A549 (cell line): Measurements from ENCODE around the gene SCNN1A. TPM values are rescaled to one million over a fixed set of nuclear protein-coding genes. Genes with fewer than 3 reads are reported as not detected.
A peak's percentile ranks its signal among the peaks of the same experiment; 100 is the strongest.

ENCODE experiments used
- ATAC-seq, 2 experiments: fragments of 200-7000 bp in 1 of 2; fragments of >200 bp in 1 of 2; cut with Nextera tagmentation in 1 of 2; cut with Tn5 transposase in 1 of 2; 3 replicates each; pipeline versions ENCODE4 v1.8.0 to v1.9.1; 2018 to 2020; ENCODE audit warnings: mild to moderate bottlenecking in 1 of 2, moderate library complexity in 1 of 2
- CTCF ChIA-PET: fragments of 300-600 bp; sonication (Branson Sonifier 250); formaldehyde crosslinking; extraction: SDS; loops from one replicate; lab custom pipeline; 2021; ENCODE audit warnings: antibody characterized with exemption, inconsistent platforms; lab: Yijun Ruan, JAX
- POLR2A ChIA-PET: fragments of 350-600 bp; formaldehyde crosslinking; extraction: SDS; loops from one replicate; lab custom pipeline; 2021; ENCODE audit warnings: antibody characterized with exemption, inconsistent platforms; lab: Yijun Ruan, JAX
- DNase-seq, 2 experiments: peaks; one replicate each; pipeline versions ENCODE4 v3.0.0 to v3.0.0-alpha.2; 2011 to 2016; ENCODE audit warnings: low read depth in 1 of 2, low spot score in 1 of 2
- FAIRE-seq: peaks from 2 replicates; lab custom pipeline; 2011; peaks lifted over from hg19 to GRCh38; lab: Jason Lieb, UNC
- H3K27ac ChIP-seq, 2 experiments: fragments of >200 bp; sonication (Bioruptor Twin); formaldehyde crosslinking; 3 replicates each; pipeline ENCODE4 v1.5.1; 2016 to 2017
- H3K4me1 ChIP-seq: fragments of >200 bp; sonication (Bioruptor Twin); formaldehyde crosslinking; 3 replicates; pipeline ENCODE4 v1.6.1; 2016
- H3K4me2 ChIP-seq: fragments of >200 bp; sonication (Bioruptor Twin); formaldehyde crosslinking; 3 replicates; pipeline ENCODE4 v1.6.1; 2016
- H3K4me3 ChIP-seq: fragments of >200 bp; sonication (Bioruptor Twin); formaldehyde crosslinking; 3 replicates; pipeline ENCODE4 v1.5.1; 2016
- H3K9me3 ChIP-seq: fragments of >200 bp; sonication (Bioruptor Twin); formaldehyde crosslinking; 3 replicates; pipeline ENCODE4 v1.6.1; 2016
- CBX8 ChIP-seq: fragments of 200-600 bp; sonication (generic); IDR thresholded peaks from 2 replicates; pipeline ENCODE4 v1.6.1; 2016
- CEBPB ChIP-seq, 2 experiments: fragments of >200 bp in 1 of 2; sonication (Bioruptor Twin) in 1 of 2; formaldehyde crosslinking in 1 of 2; IDR thresholded peaks; 2 replicates each; pipeline ENCODE4 v1.6.1; 2012 to 2016
- CHD4 ChIP-seq: fragments of 200-600 bp; sonication (generic); IDR thresholded peaks from 2 replicates; pipeline ENCODE4 v1.6.1; 2016; ENCODE audit warnings: antibody characterized with exemption, mild to moderate bottlenecking, borderline replicate concordance
- CTCF ChIP-seq: fragments of >200 bp; sonication (Bioruptor Twin); formaldehyde crosslinking; IDR thresholded peaks from 3 replicates; pipeline ENCODE4 v1.5.1; 2016
- E2F6 ChIP-seq: IDR thresholded peaks from 2 replicates; pipeline ENCODE4 v1.6.1; 2012; ENCODE audit warnings: low read depth, borderline replicate concordance
- EHF ChIP-seq: fragments of 250-450 bp; sonication (Bioruptor Pico); IDR thresholded peaks from 2 replicates; pipeline ENCODE4 v1.5.0; 2020; ENCODE audit warnings: mild to moderate bottlenecking
- FOSB ChIP-seq: fragments of 250-450 bp; sonication (Bioruptor Pico); IDR thresholded peaks from 2 replicates; pipeline ENCODE4 v1.5.0; 2020; ENCODE audit warnings: mild to moderate bottlenecking, moderate library complexity
- FOXS1 ChIP-seq: fragments of 250-450 bp; sonication (Bioruptor Pico); IDR thresholded peaks from 2 replicates; pipeline ENCODE4 v1.5.0; 2020; ENCODE audit warnings: mild to moderate bottlenecking, moderate library complexity
- GATA3 ChIP-seq: IDR thresholded peaks from 2 replicates; pipeline ENCODE4 v1.6.1; 2012; ENCODE audit warnings: borderline replicate concordance
- HOXA7 ChIP-seq: fragments of 250-450 bp; sonication (Bioruptor Pico); IDR thresholded peaks from 2 replicates; pipeline ENCODE4 v1.5.0; 2020; ENCODE audit warnings: mild to moderate bottlenecking, moderate library complexity
- HOXB13 ChIP-seq: fragments of 250-450 bp; sonication (Bioruptor Pico); IDR thresholded peaks from 2 replicates; pipeline ENCODE4 v1.5.0; 2020; ENCODE audit warnings: low read depth, mild to moderate bottlenecking, moderate library complexity
- HOXB5 ChIP-seq: fragments of 250-450 bp; sonication (Bioruptor Pico); IDR thresholded peaks from 2 replicates; pipeline ENCODE4 v1.5.0; 2020; ENCODE audit warnings: mild to moderate bottlenecking, moderate library complexity
- JUN ChIP-seq, 2 experiments: fragments of >200 bp; sonication (Bioruptor Twin); formaldehyde crosslinking; IDR thresholded peaks; 2 replicates in 1 of 2; 3 replicates in 1 of 2; pipeline ENCODE4 v1.6.1; 2016 to 2017
- KDM1A ChIP-seq: fragments of 200-600 bp; sonication (generic); IDR thresholded peaks from 2 replicates; pipeline ENCODE4 v1.6.1; 2016; ENCODE audit warnings: low read depth, mild to moderate bottlenecking
- KDM5A ChIP-seq: fragments of 200-600 bp; sonication (generic); IDR thresholded peaks from 2 replicates; pipeline ENCODE4 v1.6.1; 2016; ENCODE audit warnings: antibody characterized with exemption, mild to moderate bottlenecking
- MYC ChIP-seq: IDR thresholded peaks from 2 replicates; pipeline ENCODE4 v1.6.1; 2012; ENCODE audit warnings: mild to moderate bottlenecking, inconsistent platforms, low read length, improper control_type of control experiment, borderline replicate concordance
- NPAS2 ChIP-seq: fragments of 250-450 bp; sonication (Bioruptor Pico); IDR thresholded peaks from 2 replicates; pipeline ENCODE4 v1.8.0; 2022; ENCODE audit warnings: mild to moderate bottlenecking, moderate library complexity, borderline replicate concordance
- PHF8 ChIP-seq: fragments of 200-600 bp; sonication (generic); IDR thresholded peaks from 2 replicates; pipeline ENCODE4 v1.6.1; 2016; ENCODE audit warnings: low read depth, mild to moderate bottlenecking, antibody characterized with exemption, moderate library complexity, borderline replicate concordance
- POLR2A ChIP-seq: IDR thresholded peaks from 2 replicates; pipeline ENCODE4 v1.6.1; 2012; ENCODE audit warnings: mild to moderate bottlenecking, low read length
- RCOR1 ChIP-seq: fragments of 150-350 bp; IDR thresholded peaks from 2 replicates; pipeline ENCODE4 v1.6.1; 2014; ENCODE audit warnings: antibody characterized with exemption, low read length, low read depth
- RNF2 ChIP-seq: fragments of 200-600 bp; sonication (generic); IDR thresholded peaks from 2 replicates; pipeline ENCODE4 v1.6.1; 2016; ENCODE audit warnings: low read depth, mild to moderate bottlenecking, antibody characterized with exemption, moderate library complexity, borderline replicate concordance
- SMC3 ChIP-seq: fragments of >200 bp; sonication (Bioruptor Twin); formaldehyde crosslinking; IDR thresholded peaks from 3 replicates; pipeline ENCODE4 v1.6.1; 2018; ENCODE audit warnings: inconsistent platforms
- SREBF2 ChIP-seq: fragments of 450-650 bp; IDR thresholded peaks from 2 replicates; pipeline ENCODE4 v1.6.1; 2014; ENCODE audit warnings: mild to moderate bottlenecking, moderate library complexity
- TFCP2L1 ChIP-seq: fragments of 250-450 bp; sonication (Bioruptor Pico); IDR thresholded peaks from 2 replicates; pipeline ENCODE4 v1.5.0; 2021; ENCODE audit warnings: mild to moderate bottlenecking
- TP53 ChIP-seq: fragments of 250-450 bp; sonication (Bioruptor Pico); IDR thresholded peaks from 2 replicates; pipeline ENCODE4 v1.5.0; 2021; ENCODE audit warnings: mild to moderate bottlenecking, moderate library complexity
- ZFP36 ChIP-seq: fragments of 450-650 bp; IDR thresholded peaks from 2 replicates; pipeline ENCODE4 v1.6.1; 2014; ENCODE audit warnings: borderline replicate concordance; ENCODE audit not compliant: partially characterized antibody
- WGBS: methylation state at CpG from one replicate; pipeline ENCODE4 v1.1.6; 2017; ENCODE audit errors: missing lambda C conversion rate; 5-methylcytosine and 5-hydroxymethylcytosine counted together
- polyA plus RNA-seq, 4 experiments: library from polyadenylated mRNA; depleted of rRNA in 3 of 4; stranded (reverse); fragments of >200 nt; fragmentation: RNase III in 1 of 4; extraction: RNeasy Plus Mini Kit Qiagen cat#74134 plus additional on column Dnase treatment in 1 of 4; gene quantifications; 2 replicates in 3 of 4; 3 replicates in 1 of 4; pipeline ENCODE4 v1.2.3, GENCODE V29; 2011 to 2017
- TF ChIP-seq, protein P1 (sequence below): IDR thresholded peaks from 2 replicates; pipeline ENCODE4 v1.6.1; 2012
- TF ChIP-seq, protein P2 (sequence below): fragments of 150-350 bp; IDR thresholded peaks from 2 replicates; pipeline ENCODE4 v1.6.1; 2014; ENCODE audit warnings: low read depth, mild to moderate bottlenecking, low read length
- TF ChIP-seq, protein P3 (sequence below): fragments of 250-450 bp; sonication (Bioruptor Pico); IDR thresholded peaks from 2 replicates; pipeline ENCODE4 v1.5.0; 2020; ENCODE audit warnings: low read depth, mild to moderate bottlenecking, moderate library complexity
- TF ChIP-seq, protein P4 (sequence below): fragments of >200 bp; sonication (Bioruptor Twin); formaldehyde crosslinking; IDR thresholded peaks from 3 replicates; pipeline ENCODE4 v1.6.1; 2016

Gene SCNN1A
- polyA plus RNA-seq, 2 of the 4 experiments (the other 2 are of a cell fraction), result 6.0 to 7.0 TPM

- DNase-seq, result no peak
- TF ChIP-seq RNF2 (no peak), FOXS1 (CRISPR knock-in tag) (no peak), HOXB13 (CRISPR knock-in tag) (no peak)
- TF ChIP-seq, protein P1, sequence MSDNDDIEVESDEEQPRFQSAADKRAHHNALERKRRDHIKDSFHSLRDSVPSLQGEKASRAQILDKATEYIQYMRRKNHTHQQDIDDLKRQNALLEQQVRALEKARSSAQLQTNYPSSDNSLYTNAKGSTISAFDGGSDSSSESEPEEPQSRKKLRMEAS, result 0 out of 2 replicates have a peak, but pooled peaks have one; percentile 8
- H3K9me3 ChIP-seq, result no peaks in the 10 kb centered on the region
- peak overlapping the region; percentile 97 to 99 for H3K27ac ChIP-seq
- FAIRE-seq, result no peak
- H3K4me2 ChIP-seq, result peak overlapping the region; percentile 80
- ChIA-PET CTCF (interaction anchor here (0.7 to 24.7 kb wide), 8 partner anchors 10 to 95 kb away, joined by 4 to 705 read pairs (median 6); partner anchors contain the start of genes LTBR and TNFRSF1A), POLR2A (interaction anchor here (0.8 to 7.4 kb wide), 7 partner anchors 10 to 97 kb away, joined by 3 to 141 read pairs (median 17); partner anchors contain the start of genes LTBR, TNFRSF1A and VAMP1)
- no peak overlapping the region for H3K4me3 ChIP-seq
- ATAC-seq, result no peak
- WGBS, result 17% methylated on average over 14 of the region's 14 CpGs
- H3K4me1 ChIP-seq, result peaks cover 96% of the 10 kb centered on the region
These were observed 2.2 kb downstream of the SCNN1A start for GRCh38 chr12:6373022-6373787.

GRCh38 chr12:6372403-6373003 is 2.9 kb downstream of the SCNN1A start:
- H3K4me2 ChIP-seq, result peak overlapping the region; percentile 80
- H3K27ac ChIP-seq, result peak overlapping the region; percentile 97 to 99
- H3K4me3 ChIP-seq, result no peak overlapping the region; the same call in 2 of the 3 replicates
- ATAC-seq (peak; percentile 48 to 57), DNase-seq (peak; percentile 81 to 94), FAIRE-seq (peak; percentile 92)
- peaks cover 96% of the 10 kb centered on the region for H3K4me1 ChIP-seq
- no peaks in the 10 kb centered on the region for H3K9me3 ChIP-seq
- ChIA-PET CTCF (interaction anchor here (0.7 to 24.7 kb wide), 8 partner anchors 8 to 96 kb away, joined by 3 to 705 read pairs (median 4); partner anchors contain the start of genes LTBR and TNFRSF1A), POLR2A (interaction anchor here (1.0 to 7.4 kb wide), 6 partner anchors 9 to 98 kb away, joined by 6 to 141 read pairs (median 17); partner anchors contain the start of genes LTBR, TNFRSF1A and VAMP1)
- WGBS, result 2% methylated on average over 8 of the region's 8 CpGs
- TF ChIP-seq HOXA7 (CRISPR knock-in tag) (no peak), HOXB5 (CRISPR knock-in tag) (no peak; the same call in 1 of the 2 replicates), CEBPB (IDR thresholded peaks at IDR 0.05) (no peak), TP53 (CRISPR knock-in tag) (peak; percentile 31; the same call in 1 of the 2 replicates), MYC (no peak), KDM5A (no peak), KDM1A (no peak), CTCF (no peak), TFCP2L1 (no peak), SREBF2 (no peak), POLR2A (no peak), ZFP36 (no peak), GATA3 (peak; percentile 35; the same call in 1 of the 2 replicates), E2F6 (peak; percentile 50; the same call in 1 of the 2 replicates), FOSB (CRISPR knock-in tag) (peak; percentile 56; the same call in 1 of the 2 replicates), CHD4 (no peak), EHF (peak; percentile 50), PHF8 (no peak), NPAS2 (no peak), SMC3 (no peak), CBX8 (no peak), JUN (IDR thresholded peaks at IDR 0.05) (peak; percentile 55 to 83; a peak in 4 of 5 replicates), RCOR1 (no peak)
- TF ChIP-seq, protein P2, sequence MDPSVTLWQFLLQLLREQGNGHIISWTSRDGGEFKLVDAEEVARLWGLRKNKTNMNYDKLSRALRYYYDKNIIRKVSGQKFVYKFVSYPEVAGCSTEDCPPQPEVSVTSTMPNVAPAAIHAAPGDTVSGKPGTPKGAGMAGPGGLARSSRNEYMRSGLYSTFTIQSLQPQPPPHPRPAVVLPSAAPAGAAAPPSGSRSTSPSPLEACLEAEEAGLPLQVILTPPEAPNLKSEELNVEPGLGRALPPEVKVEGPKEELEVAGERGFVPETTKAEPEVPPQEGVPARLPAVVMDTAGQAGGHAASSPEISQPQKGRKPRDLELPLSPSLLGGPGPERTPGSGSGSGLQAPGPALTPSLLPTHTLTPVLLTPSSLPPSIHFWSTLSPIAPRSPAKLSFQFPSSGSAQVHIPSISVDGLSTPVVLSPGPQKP, result no peak
- TF ChIP-seq, protein P3, sequence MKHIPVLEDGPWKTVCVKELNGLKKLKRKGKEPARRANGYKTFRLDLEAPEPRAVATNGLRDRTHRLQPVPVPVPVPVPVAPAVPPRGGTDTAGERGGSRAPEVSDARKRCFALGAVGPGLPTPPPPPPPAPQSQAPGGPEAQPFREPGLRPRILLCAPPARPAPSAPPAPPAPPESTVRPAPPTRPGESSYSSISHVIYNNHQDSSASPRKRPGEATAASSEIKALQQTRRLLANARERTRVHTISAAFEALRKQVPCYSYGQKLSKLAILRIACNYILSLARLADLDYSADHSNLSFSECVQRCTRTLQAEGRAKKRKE, result peak; percentile 74; the same call in 1 of the 2 replicates
- TF ChIP-seq, protein P4, sequence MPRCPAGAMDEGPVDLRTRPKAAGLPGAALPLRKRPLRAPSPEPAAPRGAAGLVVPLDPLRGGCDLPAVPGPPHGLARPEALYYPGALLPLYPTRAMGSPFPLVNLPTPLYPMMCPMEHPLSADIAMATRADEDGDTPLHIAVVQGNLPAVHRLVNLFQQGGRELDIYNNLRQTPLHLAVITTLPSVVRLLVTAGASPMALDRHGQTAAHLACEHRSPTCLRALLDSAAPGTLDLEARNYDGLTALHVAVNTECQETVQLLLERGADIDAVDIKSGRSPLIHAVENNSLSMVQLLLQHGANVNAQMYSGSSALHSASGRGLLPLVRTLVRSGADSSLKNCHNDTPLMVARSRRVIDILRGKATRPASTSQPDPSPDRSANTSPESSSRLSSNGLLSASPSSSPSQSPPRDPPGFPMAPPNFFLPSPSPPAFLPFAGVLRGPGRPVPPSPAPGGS, result no peak
